Naive thymus-derived CD4-positive, alpha-beta T cell (primary cell): Measurements from ENCODE around the gene CD55. TPM values are rescaled to one million over a fixed set of nuclear protein-coding genes. Genes with fewer than 3 reads are reported as not detected.
"Not testable (repeated sequence)": the region's sequence is repeated elsewhere in the genome, so short reads cannot be mapped to it uniquely, and the experiment has no call there.

Experiments
- ATAC-seq: fragments of 150-1000 bp; cut with Tn5 transposase; 2 replicates; pipeline ENCODE4 v1.10.0; 2021; ENCODE audit warnings: mild to moderate bottlenecking, moderate library complexity
- CTCF ChIA-PET: fragments of 350-600 bp; sonication (Branson Sonifier 250); formaldehyde crosslinking; loops from one replicate; lab custom pipeline; 2021; ENCODE audit warnings: antibody characterized with exemption; lab: Charles Lee
- POLR2A ChIA-PET: fragments of 350-600 bp; sonication (Branson Sonifier 250); formaldehyde crosslinking; loops from one replicate; lab custom pipeline; 2021; ENCODE audit warnings: antibody characterized with exemption, inconsistent platforms; lab: Charles Lee
- DNase-seq, 9 donors: peaks; one replicate each; pipeline versions ENCODE4 v3.0.0 to v3.0.0-alpha.2; 2020 to 2022; ENCODE audit warnings: mixed read lengths in 1 of 9
- H3K27ac ChIP-seq: one replicate; pipeline ENCODE4 v1.7.0; 2013; ENCODE audit warnings: mild to moderate bottlenecking, low read depth, low read length, moderate library complexity
- H3K27me3 ChIP-seq, 2 donors: one replicate each; pipeline ENCODE4 v1.7.0; 2013; ENCODE audit warnings: low read length in 2 of 2, mild to moderate bottlenecking in 2 of 2, moderate library complexity in 2 of 2; ENCODE audit not compliant: control insufficient read depth in 2 of 2, insufficient read depth in 2 of 2
- H3K36me3 ChIP-seq, 3 experiments: 1 replicate in 2 of 3; 2 replicates in 1 of 3; pipeline ENCODE4 v1.7.0; 2013; ENCODE audit warnings: low read length in 3 of 3, mild to moderate bottlenecking in 3 of 3, moderate library complexity in 1 of 3; ENCODE audit not compliant: insufficient read depth in 3 of 3, control insufficient read depth in 2 of 3
- H3K4me1 ChIP-seq, 2 donors: one replicate each; pipeline ENCODE4 v1.7.0; 2013; ENCODE audit warnings: low read length in 2 of 2, mild to moderate bottlenecking in 2 of 2, moderate library complexity in 1 of 2; ENCODE audit not compliant: control insufficient read depth in 2 of 2, insufficient read depth in 2 of 2
- H3K4me3 ChIP-seq: 2 replicates; pipeline ENCODE4 v1.7.0; 2013; ENCODE audit warnings: mild to moderate bottlenecking, low read length
- H3K9me3 ChIP-seq, 3 experiments: 1 replicate in 2 of 3; 2 replicates in 1 of 3; pipeline ENCODE4 v1.7.0; 2013; ENCODE audit warnings: low read length in 3 of 3; ENCODE audit not compliant: control insufficient read depth in 2 of 3
- H3K27ac Mint-ChIP-seq, 9 donors: one replicate each; pipeline ENCODE4 v1.8.0; 2020 to 2022; ENCODE audit warnings: mixed read lengths in 9 of 9, mild to moderate bottlenecking in 8 of 9, moderate library complexity in 5 of 9, inconsistent platforms in 2 of 9
- H3K27me3 Mint-ChIP-seq, 5 donors: one replicate each; pipeline ENCODE4 v1.8.0; 2021 to 2022; ENCODE audit warnings: mixed read lengths in 5 of 5, mild to moderate bottlenecking in 1 of 5
- H3K36me3 Mint-ChIP-seq, 5 donors: one replicate each; pipeline ENCODE4 v1.8.0; 2020 to 2022; ENCODE audit warnings: mixed read lengths in 5 of 5, mild to moderate bottlenecking in 3 of 5, inconsistent platforms in 1 of 5
- H3K4me1 Mint-ChIP-seq, 7 donors: one replicate each; pipeline ENCODE4 v1.8.0; 2020 to 2022; ENCODE audit warnings: mixed read lengths in 7 of 7, mild to moderate bottlenecking in 3 of 7, inconsistent platforms in 1 of 7
- H3K4me3 Mint-ChIP-seq, 10 donors: one replicate each; pipeline ENCODE4 v1.8.0; 2020 to 2022; ENCODE audit warnings: mild to moderate bottlenecking in 10 of 10, mixed read lengths in 10 of 10, moderate library complexity in 6 of 10, inconsistent platforms in 2 of 10
- H3K9me3 Mint-ChIP-seq, 11 donors: one replicate each; pipeline ENCODE4 v1.8.0; 2020 to 2022; ENCODE audit warnings: mixed read lengths in 11 of 11, mild to moderate bottlenecking in 4 of 11, inconsistent platforms in 1 of 11, moderate library complexity in 1 of 11
- intact Hi-C, 2 donors: fragments of 100-400 bp; cut with micrococcal nuclease; formaldehyde crosslinking; loops; one replicate each; pipeline ENCODE4 v1.15.1; 2023
- polyA plus RNA-seq, 2 donors: library from polyadenylated mRNA; unstranded; fragments of 300-500 nt; fragmentation: Illumina TruSeq; gene quantifications; one replicate each; pipeline ENCODE4 v1.2.3, GENCODE V29; 2021
- total RNA-seq, 6 experiments: library from RNA in 5 of 6; stranded (reverse) in 5 of 6; gene quantifications; 1 replicate in 5 of 6; 2 replicates in 1 of 6; pipeline ENCODE4 v1.2.3 and lab custom pipeline; 2021 to 2026

The CD55 gene
- total and polyA plus RNA-seq, 7 experiments from 2014 or later = 115 to 264 (median 134) TPM

DNA sequence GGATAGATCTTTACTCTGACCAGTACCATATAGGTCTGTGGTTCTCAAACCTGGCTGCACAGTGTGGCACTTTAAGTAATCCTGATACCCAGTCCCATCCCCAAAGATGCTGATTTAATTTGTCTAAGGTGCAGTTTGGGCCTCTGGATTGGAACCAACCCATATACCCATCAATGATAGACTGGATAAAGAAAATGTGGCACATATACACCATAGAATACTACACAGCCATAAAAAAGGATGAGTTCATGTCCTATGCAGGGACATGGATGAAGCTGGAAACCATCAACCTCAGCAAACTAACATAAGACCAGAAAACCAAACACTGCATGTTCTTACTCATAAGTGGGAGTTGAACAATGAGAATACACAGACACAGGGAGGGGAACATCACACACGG is 1.4 kb upstream of the CD55 start:
- H3K27me3 Mint-ChIP-seq, DNase-seq, ATAC-seq, H3K27me3 ChIP-seq, H3K9me3 ChIP-seq, H3K9me3 Mint-ChIP-seq, H3K4me3 ChIP-seq: not testable (repeated sequence)
- peaks cover 6 to 13% of the 10 kb centered on the region in 2 donors for H3K4me1 ChIP-seq
- H3K36me3 ChIP-seq = peaks cover 0 to 14% (median 4%) of the 10 kb centered on the region in 3 experiments
- peaks cover 5 to 35% (median 13%) of the 10 kb centered on the region in 5 donors for H3K36me3 Mint-ChIP-seq
- peak overlapping the region in 9 of 10 donors; percentile 45 to 95 (median 69) for H3K4me3 Mint-ChIP-seq
- H3K4me1 Mint-ChIP-seq = peaks cover 27 to 60% (median 50%) of the 10 kb centered on the region in 7 donors
- peak overlapping the region; percentile 26 for H3K27ac ChIP-seq
- CTCF ChIA-PET = interaction anchor here (1.3 kb wide), 1 partner anchor 138 kb away, joined by 3 read pairs; no protein-coding TSS in a partner anchor
- H3K27ac Mint-ChIP-seq = peak overlapping the region; percentile 82 to 100 (median 97)
- POLR2A ChIA-PET = interaction anchor here (0.8 to 7.6 kb wide), 7 partner anchors 9 to 133 kb away, joined by 3 to 95 read pairs (median 5); no protein-coding TSS in a partner anchor
- intact Hi-C loops = loop anchor here (2.0 to 10.0 kb wide), 9 partner anchors 87 to 763 kb away; partner anchors contain the start of gene FCMR (in 1 of the 2)

DNA sequence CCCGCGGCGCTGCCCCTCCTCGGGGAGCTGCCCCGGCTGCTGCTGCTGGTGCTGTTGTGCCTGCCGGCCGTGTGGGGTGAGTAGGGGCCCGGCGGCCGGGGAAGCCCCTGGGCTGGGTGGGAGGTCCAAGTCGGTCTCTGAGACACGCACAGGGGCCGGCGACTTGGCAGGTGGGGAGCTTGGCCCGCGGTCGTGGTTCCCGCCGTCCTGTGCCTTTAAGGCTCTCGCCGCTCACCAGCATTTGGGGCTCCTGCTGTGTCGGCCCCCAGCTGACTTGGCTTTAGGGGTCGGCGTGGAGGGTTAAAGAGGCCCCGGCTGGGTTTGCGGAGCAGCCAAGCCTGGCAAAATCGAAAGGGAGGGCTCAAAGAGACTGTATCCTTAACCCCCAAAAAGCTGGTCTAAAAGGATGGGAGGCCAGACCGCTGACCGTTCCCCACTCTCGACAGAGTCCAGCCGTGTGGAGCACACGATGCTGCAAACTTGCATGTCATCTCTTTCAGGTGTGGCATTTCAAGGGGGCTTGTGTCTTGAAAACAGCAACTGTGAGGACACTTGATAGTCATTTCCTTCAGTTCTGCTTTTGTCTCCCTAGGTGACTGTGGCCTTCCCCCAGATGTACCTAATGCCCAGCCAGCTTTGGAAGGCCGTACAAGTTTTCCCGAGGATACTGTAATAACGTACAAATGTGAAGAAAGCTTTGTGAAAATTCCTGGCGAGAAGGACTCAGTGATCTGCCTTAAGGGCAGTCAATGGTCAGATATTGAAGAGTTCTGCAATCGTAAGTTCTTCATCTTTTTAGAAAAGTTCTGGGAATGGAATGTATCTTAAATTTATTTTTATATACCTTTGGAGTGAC is 540 bp downstream of the CD55 start:
- intact Hi-C loops = loop anchor here (1.0 to 10.0 kb wide), 25 partner anchors 14 to 765 kb away; partner anchors contain the start of genes DYRK3 (in 1 of the 2), FCMR (in 1 of the 2) and YOD1 (in 1 of the 2)
- CTCF ChIA-PET = interaction anchor here (0.6 to 2.0 kb wide), 9 partner anchors 10 to 243 kb away, joined by 3 to 12 read pairs (median 3); no protein-coding TSS in a partner anchor
- no peaks in the 10 kb centered on the region for H3K9me3 ChIP-seq
- H3K36me3 Mint-ChIP-seq = peaks cover 8 to 41% (median 25%) of the 10 kb centered on the region in 5 donors
- peaks cover 29 to 69% (median 53%) of the 10 kb centered on the region in 7 donors for H3K4me1 Mint-ChIP-seq
- peaks cover 0 to 7% (median 0%) of the 10 kb centered on the region in 11 donors for H3K9me3 Mint-ChIP-seq
- H3K27ac ChIP-seq = peak overlapping the region; percentile 99
- DNase-seq = peak in 2 of 9 donors; percentile 38 to 40
- peaks cover 4 to 27% (median 6%) of the 10 kb centered on the region in 3 experiments for H3K36me3 ChIP-seq
- peak overlapping the region; percentile 88 for H3K4me3 ChIP-seq
- POLR2A ChIA-PET = interaction anchor here (0.5 to 7.6 kb wide), 53 partner anchors 8 to 414 kb away, joined by 3 to 95 read pairs (median 4); partner anchors contain the start of genes C4BPB, CR2, FCMR and PFKFB2
- peak overlapping the region; percentile 90 to 99 (median 96) for H3K4me3 Mint-ChIP-seq
- peak overlapping the region; percentile 99 to 100 (median 100) for H3K27ac Mint-ChIP-seq
- H3K4me1 ChIP-seq = peaks cover 6 to 13% of the 10 kb centered on the region in 2 donors
- H3K27me3 Mint-ChIP-seq = peaks cover 0 to 3% (median 0%) of the 10 kb centered on the region in 5 donors
- no peak for ATAC-seq
- no peaks in the 10 kb centered on the region for H3K27me3 ChIP-seq

DNA sequence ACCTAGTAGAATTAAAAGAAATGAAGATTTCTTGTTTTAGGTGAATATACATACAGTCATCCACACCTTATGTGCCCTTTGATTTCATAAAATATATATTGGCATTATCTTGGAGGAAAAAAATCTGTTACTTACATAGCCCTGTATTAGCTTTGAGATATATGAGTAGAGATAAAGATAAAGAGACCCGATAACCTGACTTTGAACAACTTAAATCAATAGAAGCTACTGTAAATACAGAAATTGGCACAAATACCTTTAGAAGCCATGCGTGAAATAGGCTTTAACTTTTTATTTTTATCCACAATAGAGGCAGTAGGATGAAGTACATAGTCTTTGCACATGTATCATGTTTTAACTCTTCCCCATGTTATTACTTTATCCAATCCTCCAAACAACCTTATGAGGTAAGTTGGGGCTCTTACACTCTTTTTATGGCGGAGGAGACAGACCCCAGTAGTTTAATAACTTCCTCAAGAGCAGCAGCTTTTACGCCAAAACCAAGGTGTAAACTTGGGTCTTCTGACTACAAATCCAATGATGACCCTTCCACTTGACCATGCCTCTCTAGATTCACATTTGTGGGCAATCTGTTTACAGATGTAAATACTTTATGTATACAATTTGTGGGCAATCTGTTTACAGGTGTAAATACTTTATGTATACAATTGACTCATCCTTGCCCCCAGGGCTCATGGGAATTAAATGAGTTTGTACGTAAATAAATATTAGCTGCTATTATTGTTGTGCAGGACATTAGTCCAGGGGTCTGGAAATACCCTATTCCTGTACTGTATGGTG is 2.1 kb downstream of the CD55 start:
- H3K4me1 ChIP-seq = peaks cover 6 to 13% of the 10 kb centered on the region in 2 donors
- H3K27me3 ChIP-seq = no peaks in the 10 kb centered on the region
- Mint-ChIP-seq H3K4me1 (peaks cover 29 to 77% (median 62%) of the 10 kb centered on the region in 7 donors), H3K4me3 (peak overlapping the region; percentile 73 to 99 (median 90)), H3K9me3 (peaks cover 0 to 7% (median 0%) of the 10 kb centered on the region in 11 donors), H3K36me3 (peaks cover 17 to 53% (median 40%) of the 10 kb centered on the region in 5 donors), H3K27ac (peak overlapping the region; percentile 45 to 99 (median 68)), H3K27me3 (peaks cover 0 to 3% (median 0%) of the 10 kb centered on the region in 5 donors)
- peak overlapping the region; percentile 50 for H3K27ac ChIP-seq
- H3K36me3 ChIP-seq = peaks cover 6 to 43% (median 7%) of the 10 kb centered on the region in 3 experiments
- ATAC-seq (no peak), DNase-seq (no peak)
- intact Hi-C loops = loop anchor here (2.0 to 10.0 kb wide), 7 partner anchors 29 to 766 kb away; no protein-coding TSS in a partner anchor
- ChIA-PET POLR2A (interaction anchor here (0.8 to 7.6 kb wide), 14 partner anchors 9 to 415 kb away, joined by 3 to 95 read pairs (median 5); no protein-coding TSS in a partner anchor), CTCF (interaction anchor here (0.6 to 1.5 kb wide), 3 partner anchors 41 to 1464 kb away, joined by 3 to 5 read pairs (median 4); no protein-coding TSS in a partner anchor)
- peak overlapping the region; percentile 35 for H3K4me3 ChIP-seq
- H3K9me3 ChIP-seq = no peaks in the 10 kb centered on the region

DNA sequence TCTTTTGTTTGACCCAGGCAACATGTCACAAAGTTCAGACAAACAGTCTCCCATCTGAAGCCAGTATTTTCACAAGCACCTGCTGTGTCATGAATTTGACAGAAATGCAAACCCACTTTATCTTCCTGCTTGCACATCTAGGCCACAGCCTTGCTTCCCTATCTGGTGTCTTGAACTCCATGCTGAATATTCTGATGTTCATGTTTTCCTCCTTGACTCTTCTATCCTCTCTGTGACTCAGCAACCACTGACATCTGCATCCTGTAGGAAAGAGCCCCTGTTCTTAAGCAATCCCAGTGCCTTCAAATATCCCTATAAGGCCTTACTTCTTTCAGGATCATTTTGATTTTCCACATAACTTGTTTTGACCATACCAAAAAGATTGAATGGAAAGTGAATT is 6.5 kb downstream of the CD55 start:
- intact Hi-C loops = loop anchor here in 1 of 2 donors (1.0 to 10.0 kb wide), 2 partner anchors 8 to 523 kb away; no protein-coding TSS in a partner anchor
- Mint-ChIP-seq H3K4me1 (peaks cover 37 to 77% (median 62%) of the 10 kb centered on the region in 7 donors), H3K4me3 (peak overlapping the region in 5 of 10 donors; percentile 1 to 37 (median 23)), H3K9me3 (peaks cover under 1 to 11% (median 1%) of the 10 kb centered on the region in 11 donors), H3K27me3 (no peaks in the 10 kb centered on the region), H3K27ac (peak overlapping the region in 8 of 9 donors; percentile 15 to 78 (median 56)), H3K36me3 (peaks cover 34 to 85% (median 80%) of the 10 kb centered on the region in 5 donors)
- Histone ChIP-seq H3K4me1 (peaks cover 0 to 13% of the 10 kb centered on the region in 2 donors), H3K4me3 (no peak overlapping the region), H3K27me3 (no peaks in the 10 kb centered on the region), H3K9me3 (peaks cover 0 to 3% (median 0%) of the 10 kb centered on the region in 3 experiments), H3K36me3 (peaks cover 6 to 65% (median 23%) of the 10 kb centered on the region in 3 experiments), H3K27ac (no peak overlapping the region)
- ATAC-seq (peak; percentile 33), DNase-seq (no peak)
- ChIA-PET CTCF (no interaction called here), POLR2A (no interaction called here)

DNA sequence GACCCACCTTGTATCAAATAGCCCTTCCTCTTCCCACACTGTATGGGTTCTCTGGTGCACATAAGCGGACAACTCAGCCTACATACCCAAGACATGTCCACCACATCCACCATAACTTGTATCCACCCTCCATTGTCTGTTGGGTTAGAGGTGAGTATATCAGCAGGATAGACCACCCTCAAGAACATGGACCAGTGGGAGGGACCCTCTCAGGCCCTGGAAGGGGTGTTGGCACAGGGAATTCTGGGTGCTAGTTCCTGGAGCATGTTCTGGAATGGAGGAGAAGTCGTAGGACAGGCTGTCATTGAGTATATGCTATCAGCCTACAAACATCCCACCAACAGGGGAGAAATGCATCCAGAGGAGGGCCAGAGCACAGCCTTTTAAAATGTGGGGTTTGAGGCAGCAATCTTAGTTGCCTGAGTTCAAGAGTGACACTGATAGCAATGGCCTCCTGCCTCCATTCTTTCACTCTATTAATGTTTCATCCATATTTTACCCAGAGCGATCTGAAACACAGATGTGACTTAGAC is 7.5 kb downstream of the CD55 start:
- Histone ChIP-seq H3K27ac (no peak overlapping the region), H3K4me1 (peaks cover 0 to 8% of the 10 kb centered on the region in 2 donors), H3K27me3 (no peaks in the 10 kb centered on the region), H3K9me3 (peaks cover 0 to 12% (median 6%) of the 10 kb centered on the region in 3 experiments), H3K4me3 (no peak overlapping the region), H3K36me3 (peaks cover 6 to 70% (median 24%) of the 10 kb centered on the region in 3 experiments)
- Mint-ChIP-seq H3K27ac (peak overlapping the region in 7 of 9 donors; percentile 14 to 72 (median 56)), H3K4me1 (peaks cover 38 to 78% (median 63%) of the 10 kb centered on the region in 7 donors), H3K27me3 (no peaks in the 10 kb centered on the region), H3K36me3 (peaks cover 43 to 88% (median 83%) of the 10 kb centered on the region in 5 donors), H3K9me3 (peaks cover 5 to 20% (median 10%) of the 10 kb centered on the region in 11 donors), H3K4me3 (peak overlapping the region in 3 of 10 donors; percentile 14 to 52 (median 24))
- ChIA-PET POLR2A (interaction anchor here (0.6 to 2.2 kb wide), 3 partner anchors 8 to 433 kb away, joined by 3 to 13 read pairs (median 3); partner anchors contain the start of gene CD55), CTCF (interaction anchor here (1.0 kb wide), 1 partner anchor 147 kb away, joined by 3 read pairs; no protein-coding TSS in a partner anchor)
- intact Hi-C loops = loop anchor here in 1 of 2 donors (1.0 to 10.0 kb wide), 2 partner anchors 7 to 524 kb away; no protein-coding TSS in a partner anchor
- peak; percentile 25 for ATAC-seq
- no peak for DNase-seq
